Raji (cell line): ENCODE results near the gene GEMIN5.

Experiments used
- POLR2A ChIP-seq: IDR thresholded peaks from 2 replicates; pipeline ENCODE4 v1.6.1; 2011; ENCODE audit warnings: low read depth, low read length, control low read depth; ENCODE audit not compliant: insufficient read depth

The GEMIN5 gene

DNA sequence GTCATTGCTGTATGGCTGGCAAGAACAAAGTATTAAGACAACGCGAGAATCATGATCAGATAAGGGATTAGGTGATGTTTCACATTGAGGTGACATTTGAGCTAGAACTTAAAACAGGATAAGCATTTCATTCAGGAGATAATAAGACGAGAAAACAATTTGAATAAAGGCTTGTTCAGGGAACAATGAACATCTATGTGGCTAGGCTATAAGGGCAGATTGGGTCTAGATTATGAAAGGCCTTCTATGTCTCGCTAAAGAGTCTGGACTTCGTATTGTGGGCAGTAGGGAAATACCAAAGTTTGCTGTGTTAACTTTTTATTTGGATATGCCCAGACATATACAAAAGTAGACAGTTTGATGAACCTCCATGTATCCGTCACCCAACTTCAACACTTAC lies 9.8 kb upstream of the GEMIN5 start:
- no peak for TF ChIP-seq POLR2A

DNA sequence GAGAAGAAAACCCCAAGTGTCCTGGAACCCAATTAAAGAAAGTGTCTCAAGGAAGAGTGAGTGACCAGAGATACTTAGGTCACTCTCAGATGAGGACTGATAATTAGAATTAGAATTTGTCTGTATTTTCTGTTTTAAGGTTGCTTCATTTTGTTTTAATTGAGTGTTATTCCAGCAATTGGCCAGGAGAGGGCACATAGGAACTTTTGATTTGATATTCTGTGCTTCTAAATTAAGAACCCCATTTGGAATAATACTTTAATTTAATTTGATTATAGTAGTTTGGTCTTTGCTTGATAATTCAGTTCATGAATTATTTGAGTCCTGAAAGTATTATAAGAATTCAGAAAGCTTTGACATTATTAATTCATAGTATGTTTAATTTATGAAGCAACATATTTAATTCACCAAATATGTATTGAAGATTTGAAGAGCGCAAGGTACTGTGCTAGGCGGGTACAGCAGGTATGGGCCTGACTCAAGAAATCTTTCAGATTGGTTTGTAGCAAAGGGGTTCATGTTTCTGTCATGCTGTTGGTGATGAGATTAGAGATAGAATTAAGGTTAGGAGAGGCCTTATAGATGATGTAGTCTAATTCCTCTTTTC lies 7.8 kb upstream of the GEMIN5 start:
- TF ChIP-seq POLR2A, result no peak

DNA sequence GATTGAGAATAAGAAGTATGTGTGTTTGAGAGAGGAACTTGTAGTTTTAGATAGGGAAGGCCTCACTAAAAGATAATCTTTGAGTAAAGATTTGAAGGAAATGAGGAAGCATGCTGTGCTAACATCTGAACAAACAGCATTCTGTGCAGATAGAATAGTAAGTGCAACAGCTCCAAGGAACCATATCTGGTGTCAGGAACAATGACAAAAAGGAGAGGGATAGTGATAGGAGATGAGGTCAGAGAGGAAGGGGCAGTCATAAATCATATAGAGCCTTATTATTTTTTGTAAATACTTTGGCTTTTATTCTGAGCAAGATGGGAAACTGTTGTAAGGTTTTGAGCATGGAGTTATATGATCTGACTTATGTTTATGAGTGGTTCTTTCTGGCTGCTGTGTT lies 6.7 kb upstream of the GEMIN5 start:
- TF ChIP-seq POLR2A, result no peak

DNA sequence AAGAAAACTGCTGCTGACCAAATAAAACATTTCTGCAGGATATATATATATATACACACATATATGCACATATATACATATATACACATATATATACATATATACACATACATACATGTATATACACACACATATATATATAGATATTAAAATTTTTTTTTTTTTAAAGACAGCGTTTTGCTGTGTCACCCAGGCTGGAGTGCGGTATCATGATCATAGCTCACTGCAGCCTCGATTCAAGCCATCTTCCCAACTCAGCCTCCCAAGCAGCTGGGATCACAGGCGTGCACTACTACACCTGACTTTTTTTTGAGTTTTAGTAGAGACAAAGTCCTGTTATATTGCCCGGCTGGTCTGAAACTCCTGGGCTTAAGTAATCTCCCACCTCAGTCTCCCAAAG lies 5.5 kb upstream of the GEMIN5 start:
- no peak for TF ChIP-seq POLR2A

DNA sequence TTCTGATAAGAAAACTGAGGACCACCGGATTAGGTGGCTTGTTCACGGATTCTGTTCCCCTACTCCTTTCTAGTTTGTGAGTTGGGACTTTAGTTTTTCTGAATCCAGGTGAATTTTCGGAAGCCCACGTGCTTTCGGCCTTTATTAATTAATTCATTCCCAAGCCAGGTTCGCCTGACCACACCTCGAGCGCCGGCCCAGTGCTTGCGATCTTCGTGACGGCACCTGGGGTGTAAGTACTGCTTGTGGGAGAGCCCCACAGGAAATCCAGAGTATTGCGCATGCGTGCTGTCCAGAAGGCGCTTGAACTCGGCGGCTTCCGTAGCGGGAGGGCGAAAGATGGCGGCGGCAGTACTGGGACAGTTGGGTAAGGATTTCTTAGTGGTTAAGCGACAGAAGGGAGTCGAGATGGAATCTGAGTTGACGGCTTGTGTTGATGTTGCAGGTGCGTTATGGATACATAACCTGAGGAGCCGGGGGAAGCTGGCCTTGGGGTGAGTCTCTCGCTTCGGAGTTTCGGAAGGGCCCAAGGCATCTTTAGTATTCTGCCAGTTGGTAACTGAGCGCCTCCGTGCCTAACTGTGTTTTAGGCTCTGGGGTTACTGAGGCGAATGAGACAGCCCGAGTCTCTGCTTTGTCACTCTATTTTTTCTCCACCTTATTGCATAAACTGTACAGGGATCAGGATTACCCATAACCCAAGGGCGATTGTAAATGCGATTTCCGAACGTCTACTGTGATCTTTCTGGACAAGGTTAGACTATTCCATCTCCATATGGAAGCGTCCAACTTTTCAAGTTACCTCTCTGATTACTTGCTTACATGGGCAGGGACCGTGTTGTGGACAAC lies 3.0 kb upstream of the GEMIN5 start, which contains the start of gene MRPL22:
MRPL22 (plus strand) TSS at position 302 of the 849 bp plus-strand sequence; CDS start at position 340, 38 bp downstream.
- peak; percentile 93 for TF ChIP-seq POLR2A

DNA sequence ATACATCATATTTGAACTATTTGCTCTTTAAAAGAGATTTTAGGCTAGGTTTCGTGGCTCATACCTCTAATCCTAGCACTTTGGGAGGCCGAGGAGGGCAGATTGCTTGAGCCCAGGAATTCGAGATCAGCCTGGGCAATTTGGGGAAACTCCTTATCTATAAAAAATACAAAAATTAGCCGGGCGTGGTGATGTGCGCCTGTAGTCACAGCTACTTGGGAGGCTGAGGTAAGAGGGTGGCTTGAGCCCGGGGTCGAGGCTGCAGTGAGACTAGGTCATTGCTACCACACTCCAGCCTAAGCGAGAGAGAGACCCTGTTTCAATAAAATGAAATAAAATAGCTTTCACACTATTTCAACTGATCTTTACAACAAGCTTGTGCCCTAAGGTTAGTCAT lies 2.4 kb upstream of the GEMIN5 start:
- TF ChIP-seq POLR2A, result no peak

DNA sequence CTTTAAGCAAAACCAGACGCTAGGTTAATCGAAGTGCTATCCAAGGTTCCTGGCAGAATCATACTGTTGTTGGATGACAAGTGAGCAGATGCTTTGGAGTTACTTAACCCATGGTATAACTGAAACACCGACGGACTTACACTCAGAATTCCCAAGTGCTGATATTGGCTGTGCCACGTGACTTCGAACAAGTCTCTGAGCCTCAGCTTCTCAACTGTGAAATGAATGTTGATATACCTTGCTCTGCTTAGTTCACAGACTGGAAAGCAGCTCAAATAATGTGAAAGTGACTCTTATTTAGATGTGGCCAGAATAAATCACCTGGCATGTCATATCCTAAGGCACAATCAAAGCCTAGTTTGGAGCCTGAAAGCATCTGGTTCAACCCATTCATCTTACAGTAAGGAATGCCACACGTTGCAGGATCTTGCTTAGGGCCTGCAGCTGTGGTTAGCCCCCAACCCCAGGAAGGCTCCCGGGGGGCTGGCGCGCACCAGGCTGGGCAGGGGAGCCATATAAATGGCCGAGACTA lies 759 bp downstream of the GEMIN5 start:
- TF ChIP-seq POLR2A, result no peak

DNA sequence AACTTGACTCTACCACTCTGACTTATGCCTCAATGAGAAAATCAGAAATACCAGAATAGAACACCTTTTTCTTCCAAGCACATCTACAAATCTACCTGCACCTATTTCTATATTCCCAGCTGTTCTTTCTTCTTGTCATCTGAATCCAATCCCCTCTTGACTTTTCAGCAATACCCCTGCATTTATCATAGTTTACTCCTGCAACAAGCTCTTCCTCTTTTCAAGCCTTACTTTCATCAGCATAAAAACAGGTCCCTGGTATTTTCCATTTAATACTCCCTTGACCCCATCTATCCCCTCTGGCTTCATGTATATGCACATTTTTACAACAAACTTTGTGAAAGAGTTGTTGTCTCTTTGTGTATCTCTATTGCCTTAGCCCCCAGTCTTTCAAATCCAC lies 3.1 kb downstream of the GEMIN5 start:
- no peak for TF ChIP-seq POLR2A

DNA sequence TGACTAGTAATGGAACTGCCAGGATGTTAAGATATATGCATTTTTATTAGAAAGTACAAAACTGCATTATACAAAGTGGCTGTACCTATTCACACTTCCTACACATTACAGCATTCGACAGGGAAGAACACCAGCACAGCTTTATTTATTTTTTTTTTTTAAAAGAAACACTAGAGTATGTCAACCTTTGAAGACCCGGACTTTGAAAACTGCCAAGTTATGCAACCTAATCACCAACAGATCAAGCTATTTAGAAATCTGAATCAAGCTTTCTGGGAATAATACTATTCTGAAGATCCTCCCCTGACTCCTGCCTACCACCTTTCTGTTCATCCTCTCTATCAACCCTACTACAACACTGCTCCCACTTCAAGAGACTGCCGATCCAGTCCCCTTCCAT lies 4.5 kb downstream of the GEMIN5 start:
- TF ChIP-seq POLR2A, result no peak

DNA sequence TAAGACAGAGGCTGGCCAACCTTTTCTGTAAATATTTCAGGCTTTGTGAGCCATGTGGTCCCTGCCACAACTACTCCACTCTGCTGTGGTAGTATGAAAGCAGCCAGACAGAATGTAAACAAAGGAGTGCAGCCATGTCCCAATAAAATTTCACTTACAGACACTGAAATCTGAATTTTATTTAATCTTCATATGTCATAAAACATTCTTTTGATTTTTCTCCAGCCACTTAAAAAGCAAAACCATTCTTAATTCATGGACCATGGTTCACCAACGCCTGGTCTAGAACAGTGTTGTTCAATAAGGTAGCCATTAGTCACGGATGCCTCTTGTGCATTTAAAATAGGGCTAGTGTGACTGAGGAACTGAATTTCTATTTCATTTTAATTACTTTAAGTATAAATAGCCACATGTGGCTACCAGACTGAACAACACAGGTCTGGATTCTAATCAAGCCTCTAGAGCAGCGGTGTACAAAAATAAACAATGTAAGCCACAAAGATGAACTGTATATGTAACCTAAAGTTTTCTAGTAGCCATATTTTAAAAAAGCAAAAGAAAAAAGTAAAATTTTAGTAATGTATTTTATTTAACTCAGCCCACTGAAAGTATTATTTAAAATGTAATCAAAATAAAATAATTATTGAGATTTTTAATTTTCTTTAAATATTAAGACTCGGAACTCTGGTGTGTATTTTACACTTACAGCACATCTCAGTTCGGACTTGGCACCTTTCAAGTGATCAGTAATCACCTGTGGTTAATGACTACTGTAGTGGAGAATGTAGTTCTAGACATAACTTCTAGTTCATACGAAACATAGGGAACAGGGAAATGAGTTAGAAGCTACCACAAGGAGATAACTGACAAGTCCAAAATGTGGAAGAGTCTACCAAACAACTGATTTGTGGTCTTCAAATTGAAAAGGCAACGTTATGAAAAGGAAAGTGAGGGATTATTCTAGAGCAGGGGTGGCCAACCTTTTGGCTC lies 14.3 kb downstream of the GEMIN5 start:
- TF ChIP-seq POLR2A, result no peak

DNA sequence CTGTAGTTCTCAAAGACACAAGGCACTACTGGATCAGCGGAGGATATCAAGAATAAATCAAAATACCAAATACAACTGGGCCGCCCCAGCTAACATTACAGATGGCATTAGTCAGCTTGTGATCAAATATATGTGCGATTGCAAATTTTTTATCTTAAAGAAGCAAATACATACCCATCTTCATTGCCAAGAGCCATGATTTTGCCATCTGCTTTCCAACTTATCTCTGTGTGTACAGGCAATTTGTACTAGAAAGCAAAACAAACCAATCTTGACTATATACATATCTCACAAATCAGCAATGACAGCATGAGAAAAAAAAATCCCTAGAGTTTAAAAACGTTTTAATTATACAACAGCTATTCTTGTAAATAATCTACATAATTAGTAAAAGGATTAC lies 20.3 kb downstream of the GEMIN5 start:
- no peak for TF ChIP-seq POLR2A

DNA sequence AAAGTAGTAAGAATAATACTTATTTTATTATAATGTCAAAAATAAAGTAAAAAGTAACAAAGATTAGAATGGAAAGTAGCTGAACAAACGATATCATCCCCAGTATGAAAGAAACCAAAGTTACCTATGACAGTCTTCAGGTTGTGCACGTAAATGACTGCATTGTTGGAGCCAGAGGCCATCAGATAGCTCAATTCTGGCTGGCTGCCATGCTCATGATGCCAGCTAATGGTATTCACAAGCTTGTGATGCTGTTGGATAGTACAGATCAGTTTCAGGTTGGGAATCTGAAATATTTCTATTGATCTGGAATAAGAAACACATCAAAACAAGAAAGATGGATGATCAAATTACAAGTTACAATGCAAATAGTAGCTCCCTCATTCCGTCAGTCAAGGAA lies 21.1 kb downstream of the GEMIN5 start:
- no peak for TF ChIP-seq POLR2A

DNA sequence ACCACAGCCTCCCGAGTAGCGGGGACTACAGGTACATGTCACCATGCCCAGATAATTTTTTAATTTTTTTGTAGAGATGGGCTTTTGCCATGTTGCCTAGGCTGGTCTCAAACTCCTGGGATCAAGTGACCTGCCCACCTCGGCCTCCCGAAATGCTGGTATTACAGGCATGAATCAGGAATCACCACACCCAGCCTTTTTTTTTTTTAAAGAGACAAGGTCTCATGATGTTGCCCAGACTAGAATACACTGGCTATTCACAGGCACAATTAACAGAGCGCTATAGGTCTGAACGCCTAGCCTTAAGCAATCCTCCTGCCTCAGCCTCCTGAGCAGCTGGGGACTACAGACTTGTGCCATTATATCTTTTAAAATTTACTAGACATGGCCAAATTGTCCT lies 36.1 kb downstream of the GEMIN5 start:
- TF ChIP-seq POLR2A, result no peak

DNA sequence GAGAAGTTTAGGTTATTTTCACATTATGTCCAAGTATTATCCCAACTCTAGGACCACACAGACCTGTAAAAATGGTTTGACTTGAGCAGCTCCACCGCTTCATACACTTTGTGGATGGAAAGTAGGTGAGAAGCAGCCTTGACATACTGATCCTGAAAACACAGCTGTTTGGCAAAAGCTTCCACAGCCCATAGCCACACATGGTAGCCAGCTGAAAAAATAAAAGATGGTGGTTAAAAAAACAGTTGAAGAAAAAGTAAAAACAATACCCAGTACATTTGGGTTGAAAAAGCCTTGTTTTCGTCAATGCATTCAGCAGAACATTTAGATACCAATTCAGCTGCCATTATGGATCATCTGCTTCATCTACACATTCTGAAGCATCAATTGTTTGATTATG lies 36.7 kb downstream of the GEMIN5 start:
- no peak for TF ChIP-seq POLR2A

DNA sequence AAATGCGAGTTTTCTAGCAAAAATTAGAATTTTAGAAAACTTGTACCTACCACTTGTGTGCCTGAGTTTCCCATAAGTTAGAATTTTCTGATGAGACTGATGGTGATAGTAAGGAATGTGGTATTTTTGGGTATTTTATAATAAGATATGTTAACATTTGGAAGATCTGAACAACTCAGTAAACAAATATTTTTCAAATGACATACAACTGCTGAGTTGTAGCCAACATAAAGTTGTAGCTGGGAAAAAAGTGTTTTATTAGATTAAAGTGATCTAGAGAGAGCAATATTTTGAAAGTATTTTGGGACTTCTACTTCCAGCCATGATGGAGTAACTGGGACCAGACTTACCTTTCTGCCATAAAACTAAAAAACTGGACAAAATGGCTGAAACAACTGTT lies 37.9 kb downstream of the GEMIN5 start:
- TF ChIP-seq POLR2A, result no peak

DNA sequence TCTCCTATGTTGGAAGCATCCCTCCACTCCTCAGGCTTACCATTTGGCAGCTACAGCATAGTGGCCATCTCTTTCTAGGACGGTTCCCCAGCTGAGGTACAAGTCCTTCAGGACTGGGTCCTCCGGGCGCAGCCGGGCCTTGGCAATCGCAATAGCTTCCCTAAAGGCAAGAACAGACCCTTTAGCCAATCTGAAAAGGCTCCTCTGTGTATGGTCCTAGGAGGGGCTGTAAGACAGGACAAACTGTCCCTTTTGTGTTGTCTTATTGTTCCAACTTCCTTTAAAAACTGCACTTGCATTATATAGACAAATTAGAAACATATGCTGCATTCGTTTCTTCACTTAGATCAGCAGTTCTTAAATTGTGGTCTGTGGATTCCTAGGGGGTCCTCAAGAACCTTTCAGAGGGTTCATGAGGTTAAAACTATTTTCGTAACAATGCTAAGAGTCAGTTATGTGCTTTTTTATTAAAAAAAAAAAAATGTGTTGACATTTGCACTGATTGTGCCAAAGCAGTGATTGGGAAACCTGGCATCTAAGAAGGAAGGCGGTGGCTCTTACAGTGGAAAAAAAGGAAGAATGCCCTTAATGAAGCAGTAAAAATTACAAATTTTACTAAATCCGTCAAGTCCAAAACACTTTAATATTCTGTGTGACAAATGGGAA lies 38.7 kb downstream of the GEMIN5 start:
- no peak for TF ChIP-seq POLR2A
